ENCODE data around the gene SCN2B.
"Not testable (repeated sequence)": the region's sequence is repeated elsewhere in the genome, so short reads cannot be mapped to it uniquely, and the experiment has no call there.

SCN2B gene

GRCh38 chr11:118207079-118207478 is 30.6 kb upstream of the SCN2B start:
- in situ Hi-C loops (cut with HindIII; ENCODE audit: low sequenced_read_pairs) = no loop called here

DNA sequence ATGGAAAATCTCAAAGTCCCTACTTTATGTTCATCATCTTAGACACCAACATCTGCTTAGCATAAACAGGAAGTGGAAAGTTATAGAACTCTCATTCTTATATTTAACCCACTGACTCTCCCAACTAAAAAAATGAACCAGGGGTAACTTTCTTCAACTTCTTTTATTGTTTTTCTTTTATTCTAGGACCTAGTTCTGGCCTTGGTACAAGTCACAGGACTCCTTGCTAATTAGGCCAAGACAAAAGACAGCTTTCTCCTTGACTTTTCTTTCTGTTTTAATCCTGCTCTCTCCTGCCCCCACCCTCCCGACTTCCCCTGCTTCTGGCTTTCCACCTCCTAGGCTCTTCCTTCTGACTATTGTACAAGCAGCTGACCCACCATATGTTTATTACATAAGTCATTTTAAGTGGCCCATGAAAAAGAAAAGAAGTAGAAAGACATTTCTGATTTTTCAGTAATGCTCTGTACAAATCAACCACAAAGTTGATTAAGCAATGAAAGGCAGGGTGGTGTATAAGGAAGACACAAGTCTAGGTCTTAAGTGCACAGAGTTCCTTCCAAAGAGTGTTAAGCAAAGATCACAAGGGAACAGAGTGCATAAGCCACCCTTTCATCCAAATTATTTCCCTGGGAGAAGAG is 30.1 kb upstream of the SCN2B start:
- in situ Hi-C loops (cut with HindIII; ENCODE audit: low sequenced_read_pairs) = no loop called here

- in situ Hi-C loops (cut with HindIII; ENCODE audit: low sequenced_read_pairs) = no loop called here
These were observed 29.4 kb upstream of the SCN2B start for GRCh38 chr11:118205606-118206378.

DNA sequence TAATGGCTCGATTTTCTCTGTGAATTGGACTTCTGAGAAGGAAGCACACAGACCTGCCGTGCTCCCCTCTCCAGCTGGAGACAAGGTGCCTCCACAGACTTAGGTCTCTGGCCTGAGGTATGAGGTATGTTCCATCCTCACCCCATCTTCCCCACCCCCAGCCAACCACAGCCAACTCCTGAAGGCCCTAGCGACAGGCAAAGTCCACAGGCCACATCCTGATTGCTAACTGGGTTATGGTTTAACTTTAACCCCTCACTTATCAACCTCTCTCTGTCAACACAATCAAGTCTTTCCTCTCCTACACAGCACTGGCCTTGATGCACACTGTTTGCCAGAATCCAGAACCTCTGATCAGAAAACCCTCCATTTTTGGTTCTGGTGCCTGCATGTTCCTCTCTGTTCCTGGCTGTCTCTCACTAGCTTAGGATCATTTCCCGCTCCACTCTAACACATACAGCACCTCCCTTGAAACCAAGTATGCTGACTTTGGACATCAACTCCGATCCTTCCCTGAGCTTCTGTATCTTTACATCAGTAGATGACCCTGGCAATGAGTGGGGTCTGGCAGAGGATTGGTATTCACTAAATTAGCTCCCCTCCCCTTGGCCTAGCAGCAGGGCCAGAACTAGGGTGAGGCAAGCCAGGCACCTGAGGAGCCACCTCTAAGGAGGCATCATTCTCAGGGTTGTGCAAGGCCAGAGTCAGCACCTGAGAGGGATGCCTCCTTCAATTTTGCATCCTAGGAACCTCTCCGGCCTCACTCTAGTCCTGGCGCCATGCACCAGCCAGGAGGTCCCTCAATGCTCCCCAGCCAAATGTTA is 26.4 kb upstream of the SCN2B start:
- in situ Hi-C loops (cut with HindIII; ENCODE audit: low sequenced_read_pairs) = no loop called here

DNA sequence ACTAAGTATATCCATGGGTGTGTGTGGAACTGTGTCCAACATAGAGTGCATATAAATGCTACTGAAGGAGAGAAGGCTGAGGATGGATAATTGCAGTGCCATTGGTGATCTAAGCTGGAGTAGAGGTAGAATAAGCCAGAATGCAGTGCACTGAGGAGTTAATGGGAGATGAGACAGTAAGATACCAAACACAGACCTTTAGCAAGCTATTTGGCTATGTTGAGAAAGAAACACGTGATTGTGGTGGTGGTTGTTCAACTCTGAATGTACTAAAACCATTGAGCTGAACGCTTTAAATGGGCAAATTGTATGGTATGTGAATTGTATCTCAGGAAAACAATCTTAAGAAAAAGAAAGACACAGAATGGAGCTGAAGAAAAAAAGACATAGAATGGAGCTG is 25.5 kb upstream of the SCN2B start:
- in situ Hi-C loops (cut with HindIII; ENCODE audit: low sequenced_read_pairs) = no loop called here

GRCh38 chr11:118200901-118201680 is 24.7 kb upstream of the SCN2B start:
- in situ Hi-C loops (cut with HindIII; ENCODE audit: low sequenced_read_pairs) = no loop called here

DNA sequence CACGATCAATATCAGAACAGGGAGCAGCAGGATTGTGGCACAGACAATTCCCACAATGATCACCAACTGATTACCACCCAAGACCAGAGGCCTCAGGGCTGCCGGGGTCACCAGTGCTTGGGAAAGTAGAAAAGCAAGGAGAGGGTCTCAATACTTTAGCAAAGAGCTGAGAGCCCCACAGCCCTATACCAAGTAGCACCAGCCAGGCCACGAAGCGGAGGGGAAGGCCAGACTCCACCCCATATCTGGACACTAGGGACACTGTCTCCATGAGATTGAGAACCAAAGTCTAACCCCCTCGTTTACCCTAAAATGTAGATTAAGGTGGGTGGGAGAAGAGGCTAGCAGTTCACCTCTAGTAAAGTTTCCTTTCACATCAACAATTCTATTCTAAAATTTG is 24.1 kb upstream of the SCN2B start:
- in situ Hi-C loops (cut with HindIII; ENCODE audit: low sequenced_read_pairs) = no loop called here

DNA sequence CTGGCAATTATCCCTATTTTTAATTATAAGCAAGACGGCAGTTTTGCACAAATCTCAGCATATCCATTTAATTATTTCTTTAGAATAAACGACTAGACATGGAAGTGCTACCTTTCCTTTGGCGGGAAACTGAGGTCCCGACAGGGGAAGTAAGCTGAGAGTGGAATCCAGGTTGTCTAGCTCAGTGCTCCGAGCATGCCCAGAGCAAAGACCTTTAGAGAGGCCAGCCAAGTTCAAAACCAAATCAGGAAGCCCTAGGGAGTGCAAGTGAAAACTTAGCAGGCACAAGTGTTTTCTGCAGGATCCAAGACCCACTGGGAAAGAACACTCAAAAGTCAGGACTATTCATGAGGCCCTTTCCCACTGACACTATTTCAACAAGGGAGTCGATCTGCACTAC is 22.7 kb upstream of the SCN2B start:
- in situ Hi-C loops (cut with HindIII; ENCODE audit: low sequenced_read_pairs) = no loop called here

GRCh38 chr11:118198370-118198769 is 21.9 kb upstream of the SCN2B start:
- in situ Hi-C loops (cut with HindIII; ENCODE audit: low sequenced_read_pairs) = no loop called here

GRCh38 chr11:118194835-118195627 is 18.6 kb upstream of the SCN2B start:
- in situ Hi-C loops (cut with HindIII; ENCODE audit: low sequenced_read_pairs) = no loop called here

DNA sequence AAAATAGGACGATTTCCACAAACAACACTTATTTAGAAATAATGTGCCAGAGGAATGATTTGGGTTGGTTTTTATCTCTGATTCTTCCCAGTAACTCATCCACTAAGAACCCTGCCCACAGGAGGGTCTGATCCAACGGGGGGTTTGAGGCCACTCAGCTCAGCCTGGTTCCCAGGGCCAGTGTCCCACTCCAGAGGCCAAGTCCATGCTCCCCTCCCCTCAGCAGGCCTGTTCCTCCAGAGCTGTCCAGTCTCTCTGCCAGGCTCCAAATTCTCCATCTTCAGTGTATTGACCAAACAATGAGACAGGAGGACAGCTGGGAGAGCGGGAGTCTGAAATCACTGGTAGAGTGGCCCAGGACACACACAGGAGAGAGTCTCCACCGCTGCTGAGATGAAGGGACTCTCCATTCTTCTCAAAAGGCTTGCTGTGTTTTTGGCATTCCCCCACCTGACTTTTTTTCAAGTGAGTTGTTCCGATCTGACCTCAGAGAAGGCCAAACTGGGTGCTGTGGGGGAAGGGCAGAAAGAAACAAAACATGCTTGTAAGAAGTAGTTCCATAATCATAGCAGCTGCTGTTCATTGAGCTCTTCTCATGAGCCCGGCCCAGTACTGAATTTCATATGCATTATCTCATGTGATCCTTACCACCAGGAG is 17.6 kb upstream of the SCN2B start:
- in situ Hi-C loops (cut with HindIII; ENCODE audit: low sequenced_read_pairs) = no loop called here

DNA sequence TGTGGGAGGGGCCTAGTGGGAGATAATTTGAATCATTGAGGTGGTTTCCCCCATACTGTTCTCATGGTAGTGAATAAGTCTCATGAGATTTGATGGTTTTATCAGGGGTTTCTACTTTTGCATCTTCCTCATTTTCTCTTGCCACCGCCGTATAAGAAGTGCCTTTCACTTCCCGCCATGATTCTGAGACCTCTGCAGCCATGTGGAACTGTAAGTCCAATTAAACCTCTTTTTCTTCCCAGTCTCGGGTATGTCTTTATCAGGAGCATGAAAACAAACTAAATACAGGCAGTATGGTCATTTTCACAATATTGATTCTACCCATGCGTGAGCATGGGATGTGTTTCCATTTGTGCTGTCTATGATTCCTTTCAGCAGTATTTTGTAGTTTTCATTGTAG is 16.4 kb upstream of the SCN2B start:
- in situ Hi-C loops (cut with HindIII; ENCODE audit: low sequenced_read_pairs) = not testable (repeated sequence)

DNA sequence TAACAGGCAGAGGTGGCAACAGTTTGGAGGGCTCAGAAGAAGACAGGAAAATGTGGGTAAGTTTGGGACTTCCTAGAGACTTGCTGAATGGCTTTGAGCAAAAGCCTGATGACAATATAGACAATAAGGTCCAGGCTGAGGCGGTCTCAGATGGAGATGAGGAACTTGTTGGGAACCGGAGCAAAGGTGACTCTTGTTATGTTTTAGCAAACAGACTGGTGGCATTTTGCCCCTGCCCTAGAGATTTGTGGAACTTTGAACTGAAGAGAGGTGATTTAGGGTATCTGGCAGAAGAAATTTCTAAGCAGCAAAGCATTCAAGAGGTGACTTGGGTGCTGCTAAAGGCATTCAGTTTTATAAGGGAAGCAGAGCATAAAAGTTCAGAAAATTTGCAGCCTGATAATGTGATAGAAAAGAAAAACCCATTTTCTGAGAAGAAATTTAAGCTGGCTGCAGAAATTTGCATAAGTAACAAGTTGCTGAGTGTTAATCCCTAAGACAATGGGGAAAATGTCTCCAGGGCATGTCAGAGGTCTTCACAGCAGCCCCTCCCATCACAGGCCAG is 14.6 kb upstream of the SCN2B start:
- in situ Hi-C loops (cut with HindIII; ENCODE audit: low sequenced_read_pairs) = not testable (repeated sequence)

- in situ Hi-C loops (cut with HindIII; ENCODE audit: low sequenced_read_pairs) = no loop called here
These were observed 10.1 kb upstream of the SCN2B start for GRCh38 chr11:118186346-118187107.

DNA sequence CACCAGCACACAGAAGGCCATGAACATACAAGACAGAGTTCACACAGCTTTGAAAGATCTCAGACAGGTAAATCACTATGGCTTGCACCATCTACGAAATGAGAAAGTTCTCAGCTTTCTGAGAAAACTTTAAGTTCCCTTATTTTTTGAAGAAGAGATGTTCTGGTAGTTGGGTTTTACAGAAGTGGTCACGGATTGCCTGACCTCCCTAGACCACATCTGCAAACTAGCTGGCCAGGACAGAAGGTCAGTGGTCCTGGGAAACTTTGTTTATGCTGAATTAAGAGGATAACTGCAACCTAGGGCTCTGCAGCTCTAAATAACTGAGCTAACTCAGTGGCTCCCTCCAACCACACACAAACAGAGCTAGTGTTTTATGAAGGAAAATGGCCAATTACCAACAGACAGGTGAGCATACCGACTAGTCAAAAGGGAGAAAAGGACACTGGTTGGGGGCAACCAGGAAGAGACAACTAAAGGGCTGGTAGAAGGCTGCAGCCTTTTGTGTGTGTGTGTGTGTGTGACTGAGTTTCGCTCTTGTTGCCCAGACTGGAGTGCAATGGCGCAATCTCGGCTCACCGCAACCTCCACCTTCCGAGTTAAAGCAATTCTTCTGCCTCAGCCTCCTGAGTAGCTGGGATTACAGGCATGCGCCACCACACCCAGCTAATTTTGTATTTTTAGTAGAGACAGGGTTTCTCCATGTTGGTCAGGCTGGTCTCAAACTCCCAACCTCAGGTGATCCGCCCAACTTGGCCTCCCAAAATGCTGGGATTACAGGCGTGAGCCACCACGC is 8.5 kb upstream of the SCN2B start:
- in situ Hi-C loops (cut with HindIII; ENCODE audit: low sequenced_read_pairs) = no loop called here

DNA sequence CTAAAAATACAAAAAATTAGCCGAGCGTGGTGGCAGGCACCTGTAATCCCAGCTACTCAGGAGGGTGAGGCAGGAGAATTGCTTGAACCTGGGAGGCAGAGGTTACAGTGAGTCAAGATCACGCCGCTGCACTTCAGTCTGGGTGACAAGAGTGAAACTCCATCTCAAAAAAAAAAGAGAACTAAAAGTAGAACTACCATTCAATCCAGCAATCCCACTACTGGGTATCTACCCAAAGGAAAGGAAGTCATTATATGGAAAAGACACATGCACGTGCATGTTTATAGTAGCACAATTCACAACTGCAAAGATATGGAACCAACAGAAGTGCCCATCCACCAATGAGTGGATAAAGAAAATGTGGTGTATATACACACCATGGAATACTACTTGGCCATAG is 7.3 kb upstream of the SCN2B start:
- in situ Hi-C loops (cut with HindIII; ENCODE audit: low sequenced_read_pairs) = not testable (repeated sequence)

DNA sequence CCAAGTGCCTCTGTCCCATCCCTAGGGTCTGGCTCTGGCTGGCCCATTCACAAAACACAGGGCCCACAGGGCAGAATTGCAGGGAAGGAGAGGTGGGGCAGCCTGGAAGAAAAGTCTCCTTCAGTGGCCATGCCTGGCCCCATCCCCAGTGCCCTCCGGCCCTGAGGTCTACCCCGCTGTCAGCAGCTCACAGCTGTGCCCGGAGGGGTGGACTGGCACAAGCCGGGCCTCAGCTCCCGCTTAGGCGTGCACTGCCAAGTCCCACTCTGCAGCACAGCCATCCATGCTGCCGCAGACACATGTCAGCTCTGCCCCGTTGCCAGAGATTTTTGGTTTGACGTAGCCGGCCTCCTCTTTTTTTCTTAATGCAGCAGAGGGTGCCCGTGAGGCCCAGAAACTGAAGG is 3.9 kb upstream of the SCN2B start:
- in situ Hi-C loops (cut with HindIII; ENCODE audit: low sequenced_read_pairs) = no loop called here

GRCh38 chr11:118176778-118177134 is 317 bp upstream of the SCN2B start:
- in situ Hi-C loops (cut with HindIII; ENCODE audit: low sequenced_read_pairs) = loop anchor here (10.0 kb wide), 1 partner anchor 108 kb away; no protein-coding TSS in a partner anchor
